OCI-LY1 (cell line): ENCODE results near the gene SLC47A2.

Experiments used
- H2AFZ ChIP-seq: fragments of 200-600 bp; sonication (generic), shearing (Covaris generic); 2 replicates; pipeline ENCODE4 v1.6.0; 2014; ENCODE audit warnings: antibody characterized with exemption, mild to moderate bottlenecking, low read length
- H3F3A ChIP-seq: fragments of 200-600 bp; sonication (generic), shearing (Covaris generic); 2 replicates; pipeline ENCODE4 v1.6.0; 2014; ENCODE audit warnings: mild to moderate bottlenecking, antibody characterized with exemption, low read length, moderate library complexity; ENCODE audit not compliant: insufficient read depth
- H3K27ac ChIP-seq: fragments of 200-600 bp; sonication (generic); 2 replicates; pipeline ENCODE4 v1.5.1; 2014; ENCODE audit warnings: low read length, mixed run types, mild to moderate bottlenecking, low read depth; ENCODE audit not compliant: poor library complexity, severe bottlenecking
- H3K27me3 ChIP-seq: fragments of 200-600 bp; sonication (generic); 2 replicates; pipeline ENCODE4 v1.6.0; 2014; ENCODE audit warnings: antibody characterized with exemption, mild to moderate bottlenecking, low read length, moderate library complexity; ENCODE audit not compliant: insufficient read depth
- H3K36me3 ChIP-seq: fragments of 200-600 bp; sonication (generic); 2 replicates; pipeline ENCODE4 v1.6.1; 2014; ENCODE audit warnings: mild to moderate bottlenecking, antibody characterized with exemption, low read length, moderate library complexity, mixed read lengths; ENCODE audit not compliant: insufficient read depth
- H3K4me1 ChIP-seq: fragments of 200-600 bp; sonication (generic); 2 replicates; pipeline ENCODE4 v1.5.1; 2014; ENCODE audit warnings: mild to moderate bottlenecking, low read length, moderate library complexity; ENCODE audit not compliant: insufficient read depth, severe bottlenecking
- H3K4me2 ChIP-seq: fragments of 200-600 bp; sonication (generic), shearing (Covaris generic); 2 replicates; pipeline ENCODE4 v1.6.1; 2014; ENCODE audit warnings: low read length
- H3K4me3 ChIP-seq: fragments of 200-600 bp; sonication (generic); 2 replicates; pipeline ENCODE4 v1.5.1; 2014; ENCODE audit warnings: low read length, low read depth, mild to moderate bottlenecking, mixed read lengths; ENCODE audit not compliant: poor library complexity, severe bottlenecking
- H3K79me2 ChIP-seq: fragments of 200-600 bp; shearing (Covaris generic); 2 replicates; pipeline ENCODE4 v1.6.1; 2016; ENCODE audit warnings: mixed run types, low read length, mixed read lengths; ENCODE audit not compliant: insufficient read depth
- H3K9ac ChIP-seq: fragments of 200-600 bp; sonication (generic), shearing (Covaris generic); 2 replicates; pipeline ENCODE4 v1.6.1; 2014; ENCODE audit warnings: mild to moderate bottlenecking, low read length, mixed read lengths
- H3K9me2 ChIP-seq: fragments of 200-600 bp; sonication (generic), shearing (Covaris generic); 2 replicates; pipeline ENCODE4 v1.6.1; 2014; ENCODE audit warnings: low read depth, mild to moderate bottlenecking, low read length, mixed read lengths
- H3K9me3 ChIP-seq: fragments of 200-600 bp; shearing (Covaris generic); 2 replicates; pipeline ENCODE4 v1.6.1; 2014; ENCODE audit warnings: low read length, mixed read lengths
- H4K20me1 ChIP-seq: fragments of 200-600 bp; sonication (generic), shearing (Covaris generic); 2 replicates; pipeline ENCODE4 v1.6.0; 2016; ENCODE audit warnings: mild to moderate bottlenecking, low read length; ENCODE audit not compliant: insufficient read depth
- EZH2 ChIP-seq: fragments of 200-600 bp; sonication (generic), shearing (Covaris generic); IDR thresholded peaks from 2 replicates; pipeline ENCODE4 v1.8.0; 2017; ENCODE audit warnings: borderline replicate concordance, mixed run types, mild to moderate bottlenecking, antibody characterized with exemption, low read length, moderate library complexity, mixed read lengths
- TF ChIP-seq, protein P1 (sequence below): fragments of 200-600 bp; sonication (generic), shearing (Covaris generic); IDR thresholded peaks from 2 replicates; pipeline ENCODE4 v1.5.1; 2017; ENCODE audit warnings: mild to moderate bottlenecking, antibody characterized with exemption, low read length, moderate library complexity, mixed read lengths

SLC47A2 gene

DNA sequence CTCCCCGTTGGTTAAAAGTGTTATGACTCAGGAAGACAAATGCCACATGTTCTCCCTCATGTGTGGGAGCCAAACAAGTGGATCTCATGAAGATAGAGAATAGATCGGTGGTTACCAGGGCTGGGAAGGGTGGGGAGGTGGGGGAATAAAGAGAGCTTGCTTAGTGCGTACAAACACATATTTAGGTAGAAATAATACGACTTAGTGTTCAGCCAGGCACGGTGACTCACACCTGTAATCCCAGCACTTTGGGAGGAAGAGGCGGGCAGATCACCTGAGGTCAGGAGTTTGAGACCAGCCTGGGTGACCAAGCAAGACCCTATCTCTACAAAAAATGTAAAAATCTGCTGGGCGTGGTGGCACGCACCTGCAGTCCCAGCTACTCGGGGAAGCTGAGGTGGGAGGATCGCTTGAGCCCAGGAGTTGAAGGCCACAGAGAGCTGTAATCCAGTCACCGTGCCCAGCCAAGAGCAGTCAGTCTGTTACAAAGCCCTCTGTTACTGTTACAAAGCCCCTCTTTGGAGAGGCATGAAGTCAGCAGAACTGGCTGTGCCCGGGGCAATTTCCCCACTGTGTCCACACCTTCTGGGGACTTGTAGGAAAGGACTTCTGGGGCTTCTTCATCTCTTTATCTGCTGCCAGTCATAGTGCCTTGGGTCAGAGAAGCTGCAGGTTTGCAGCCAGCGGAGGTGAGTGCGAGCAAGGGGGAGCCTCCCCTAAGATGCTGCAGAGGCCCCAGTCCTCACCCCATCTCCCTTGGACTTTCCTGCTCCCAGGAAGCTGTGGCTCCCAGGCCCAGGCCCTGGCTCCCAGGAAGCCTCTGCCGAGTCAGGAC, 36.0 kb upstream of the SLC47A2 start:
- Histone ChIP-seq H3K27me3 (no peaks in the 10 kb centered on the region), H2AFZ (no peak overlapping the region), H4K20me1 (no peaks in the 10 kb centered on the region), H3K36me3 (no peaks in the 10 kb centered on the region), H3K9me2 (no peaks in the 10 kb centered on the region), H3F3A (no peaks in the 10 kb centered on the region), H3K79me2 (no peaks in the 10 kb centered on the region), H3K27ac (no peak overlapping the region), H3K4me1 (peaks cover 6% of the 10 kb centered on the region), H3K9ac (no peak overlapping the region), H3K9me3 (no peaks in the 10 kb centered on the region), H3K4me3 (no peak overlapping the region), H3K4me2 (no peak overlapping the region)
- no peak for TF ChIP-seq EZH2
- TF ChIP-seq, protein P1, sequence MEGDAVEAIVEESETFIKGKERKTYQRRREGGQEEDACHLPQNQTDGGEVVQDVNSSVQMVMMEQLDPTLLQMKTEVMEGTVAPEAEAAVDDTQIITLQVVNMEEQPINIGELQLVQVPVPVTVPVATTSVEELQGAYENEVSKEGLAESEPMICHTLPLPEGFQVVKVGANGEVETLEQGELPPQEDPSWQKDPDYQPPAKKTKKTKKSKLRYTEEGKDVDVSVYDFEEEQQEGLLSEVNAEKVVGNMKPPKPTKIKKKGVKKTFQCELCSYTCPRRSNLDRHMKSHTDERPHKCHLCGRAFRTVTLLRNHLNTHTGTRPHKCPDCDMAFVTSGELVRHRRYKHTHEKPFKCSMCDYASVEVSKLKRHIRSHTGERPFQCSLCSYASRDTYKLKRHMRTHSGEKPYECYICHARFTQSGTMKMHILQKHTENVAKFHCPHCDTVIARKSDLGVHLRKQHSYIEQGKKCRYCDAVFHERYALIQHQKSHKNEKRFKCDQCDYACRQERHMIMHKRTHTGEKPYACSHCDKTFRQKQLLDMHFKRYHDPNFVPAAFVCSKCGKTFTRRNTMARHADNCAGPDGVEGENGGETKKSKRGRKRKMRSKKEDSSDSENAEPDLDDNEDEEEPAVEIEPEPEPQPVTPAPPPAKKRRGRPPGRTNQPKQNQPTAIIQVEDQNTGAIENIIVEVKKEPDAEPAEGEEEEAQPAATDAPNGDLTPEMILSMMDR: no peak

DNA sequence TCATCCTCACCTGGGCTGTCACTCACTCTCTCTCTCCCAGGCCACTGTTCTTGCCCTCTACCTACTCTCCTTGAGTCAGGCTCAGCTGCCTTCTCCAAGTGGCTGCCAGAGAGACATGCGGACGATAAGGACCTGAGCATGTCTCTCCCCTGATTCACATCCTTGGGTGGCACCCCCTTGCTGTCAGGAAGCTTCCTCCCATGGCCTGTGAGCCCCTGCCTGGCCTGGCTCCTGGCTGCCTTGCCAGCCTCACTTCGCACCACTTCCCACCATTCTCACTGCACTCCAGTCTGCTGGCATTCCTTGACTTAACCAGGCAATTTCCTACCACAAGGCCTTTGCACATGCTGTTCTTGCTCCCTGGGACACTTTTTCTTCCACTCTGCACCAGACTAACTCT, 34.5 kb upstream of the SLC47A2 start:
- no peaks in the 10 kb centered on the region for H4K20me1 ChIP-seq

DNA sequence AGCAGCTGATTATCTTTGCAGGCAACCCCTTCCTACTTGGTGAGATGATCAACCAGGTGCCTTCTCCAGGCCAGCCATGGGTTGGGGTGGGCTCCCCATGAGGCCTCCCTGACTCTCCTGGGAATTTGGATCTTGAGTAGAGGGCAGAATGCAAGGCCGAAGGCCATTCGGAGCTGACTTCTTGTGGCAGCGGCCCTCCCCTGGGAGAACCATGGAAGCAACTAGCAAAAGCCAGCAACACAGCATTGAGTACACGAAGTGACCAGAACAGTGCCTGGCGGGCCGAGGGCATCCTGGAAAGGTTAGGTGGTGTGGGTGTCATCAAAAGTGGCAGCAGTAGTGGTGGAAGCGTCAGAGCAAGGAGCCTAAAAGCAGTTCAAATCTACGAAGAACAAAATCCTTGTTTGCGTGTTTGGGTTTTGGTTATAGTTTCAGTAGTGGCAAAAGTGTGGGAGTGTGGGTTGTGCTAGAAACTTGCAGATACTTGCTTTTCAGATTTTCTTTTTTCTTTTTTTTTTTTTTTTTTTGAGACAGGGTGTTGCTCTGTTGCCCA, 33.7 kb upstream of the SLC47A2 start:
- no peak overlapping the region for H2AFZ ChIP-seq
- TF ChIP-seq, protein P1: no peak
- TF ChIP-seq EZH2: no peak
- no peak overlapping the region for H3K4me2 ChIP-seq
- H3K27ac ChIP-seq: no peak overlapping the region
- no peak overlapping the region for H3K4me3 ChIP-seq
- peaks cover 6% of the 10 kb centered on the region for H3K4me1 ChIP-seq
- H3K9me2 ChIP-seq: no peaks in the 10 kb centered on the region
- H3F3A ChIP-seq: no peaks in the 10 kb centered on the region
- no peaks in the 10 kb centered on the region for H4K20me1 ChIP-seq
- no peak overlapping the region for H3K9ac ChIP-seq
- H3K36me3 ChIP-seq: no peaks in the 10 kb centered on the region
- H3K9me3 ChIP-seq: no peaks in the 10 kb centered on the region
- H3K79me2 ChIP-seq: no peaks in the 10 kb centered on the region
- H3K27me3 ChIP-seq: no peaks in the 10 kb centered on the region

More for the DNA sequence above, 34.5 kb upstream of the SLC47A2 start:
- no peak overlapping the region for H2AFZ ChIP-seq
- no peaks in the 10 kb centered on the region for H3K36me3 ChIP-seq
- no peak overlapping the region for H3K9ac ChIP-seq
- H3K27ac ChIP-seq: no peak overlapping the region
- H3F3A ChIP-seq: no peaks in the 10 kb centered on the region
- no peaks in the 10 kb centered on the region for H3K9me2 ChIP-seq
- H3K79me2 ChIP-seq: no peaks in the 10 kb centered on the region
- no peak overlapping the region for H3K4me3 ChIP-seq
- no peak overlapping the region for H3K4me2 ChIP-seq
- H3K9me3 ChIP-seq: no peaks in the 10 kb centered on the region
- TF ChIP-seq, protein P1: no peak
- no peak for TF ChIP-seq EZH2
- H3K27me3 ChIP-seq: no peaks in the 10 kb centered on the region
- peaks cover 6% of the 10 kb centered on the region for H3K4me1 ChIP-seq
